ENCODE measurements around the gene MISP.

Gene MISP

GRCh38 chr19:781800-782184 lies 30.9 kb downstream of the MISP start:
- no peak for TF ChIP-seq CTCF (IDR thresholded peaks at IDR 0.05)

GRCh38 chr19:782185-782877 lies 31.4 kb downstream of the MISP start:
- TF ChIP-seq CTCF (IDR thresholded peaks at IDR 0.05): no peak

- no peak for TF ChIP-seq CTCF (IDR thresholded peaks at IDR 0.05)
Measured at GRCh38 chr19:782878-783668, 32.2 kb downstream of the MISP start.

- TF ChIP-seq CTCF (IDR thresholded peaks at IDR 0.05): no peak
Measured at GRCh38 chr19:784541-784940, 33.6 kb downstream of the MISP start.

GRCh38 chr19:787536-787935 lies 36.6 kb downstream of the MISP start:
- TF ChIP-seq CTCF (IDR thresholded peaks at IDR 0.05): no peak

- TF ChIP-seq CTCF (IDR thresholded peaks at IDR 0.05): no peak
Measured at GRCh38 chr19:788686-788982, 37.7 kb downstream of the MISP start.

- no peak for TF ChIP-seq CTCF (IDR thresholded peaks at IDR 0.05)
Measured at GRCh38 chr19:788983-789700, 38.2 kb downstream of the MISP start.
